Activated B cell treated with CpG ODN at 0.5 μM for 24 hours (primary cell): Measurements from ENCODE around the gene HOXD3. TPM values are rescaled to one million over a fixed set of nuclear protein-coding genes. Genes with fewer than 3 reads are reported as not detected.
A peak's percentile ranks its signal among the peaks of the same experiment; 100 is the strongest.

Experiments used
- ATAC-seq: fragments of 200-7000 bp; cut with Tn5 transposase; one replicate; pipeline ENCODE4 v1.10.0; 2021; ENCODE audit warnings: low read depth, mild to moderate bottlenecking, moderate library complexity
- CTCF ChIA-PET: fragments of 350-600 bp; sonication (Branson Sonifier 250); formaldehyde crosslinking; loops from one replicate; lab custom pipeline; 2021; ENCODE audit warnings: antibody characterized with exemption; lab: Charles Lee
- POLR2A ChIA-PET: fragments of 350-600 bp; sonication (Branson Sonifier 250); formaldehyde crosslinking; loops from one replicate; lab custom pipeline; 2021; ENCODE audit warnings: antibody characterized with exemption; lab: Charles Lee
- DNase-seq: peaks from one replicate; pipeline ENCODE4 v3.0.0; 2022
- H3K27ac Mint-ChIP-seq: one replicate; pipeline ENCODE4 v1.8.0; 2020; ENCODE audit warnings: mixed read lengths
- H3K27me3 Mint-ChIP-seq: one replicate; pipeline ENCODE4 v1.8.0; 2021; ENCODE audit warnings: mixed read lengths
- H3K36me3 Mint-ChIP-seq: one replicate; pipeline ENCODE4 v1.8.0; 2021; ENCODE audit warnings: low read depth, mixed read lengths
- H3K4me1 Mint-ChIP-seq: one replicate; pipeline ENCODE4 v1.8.0; 2021; ENCODE audit warnings: mixed read lengths
- H3K4me3 Mint-ChIP-seq: one replicate; pipeline ENCODE4 v1.8.0; 2020; ENCODE audit warnings: mild to moderate bottlenecking, mixed read lengths
- H3K9me3 Mint-ChIP-seq: one replicate; pipeline ENCODE4 v1.8.0; 2020; ENCODE audit warnings: mixed read lengths
- intact Hi-C: fragments of 100-400 bp; cut with micrococcal nuclease; formaldehyde crosslinking; loops from one replicate; pipeline ENCODE4 v1.15.1; 2024
- total RNA-seq: library from RNA; stranded (reverse); gene quantifications from 2 replicates; pipeline ENCODE4 v1.2.3, GENCODE V29; 2022
- TF ChIP-seq, protein P1 (sequence below): fragments of 200-600 bp; IDR thresholded peaks from one replicate; pipeline ENCODE4 v1.8.0; 2022; ENCODE audit warnings: antibody characterized with exemption, mild to moderate bottlenecking

Gene HOXD3
- total RNA-seq, 1 donor from 2014 or later, result not detected

DNA sequence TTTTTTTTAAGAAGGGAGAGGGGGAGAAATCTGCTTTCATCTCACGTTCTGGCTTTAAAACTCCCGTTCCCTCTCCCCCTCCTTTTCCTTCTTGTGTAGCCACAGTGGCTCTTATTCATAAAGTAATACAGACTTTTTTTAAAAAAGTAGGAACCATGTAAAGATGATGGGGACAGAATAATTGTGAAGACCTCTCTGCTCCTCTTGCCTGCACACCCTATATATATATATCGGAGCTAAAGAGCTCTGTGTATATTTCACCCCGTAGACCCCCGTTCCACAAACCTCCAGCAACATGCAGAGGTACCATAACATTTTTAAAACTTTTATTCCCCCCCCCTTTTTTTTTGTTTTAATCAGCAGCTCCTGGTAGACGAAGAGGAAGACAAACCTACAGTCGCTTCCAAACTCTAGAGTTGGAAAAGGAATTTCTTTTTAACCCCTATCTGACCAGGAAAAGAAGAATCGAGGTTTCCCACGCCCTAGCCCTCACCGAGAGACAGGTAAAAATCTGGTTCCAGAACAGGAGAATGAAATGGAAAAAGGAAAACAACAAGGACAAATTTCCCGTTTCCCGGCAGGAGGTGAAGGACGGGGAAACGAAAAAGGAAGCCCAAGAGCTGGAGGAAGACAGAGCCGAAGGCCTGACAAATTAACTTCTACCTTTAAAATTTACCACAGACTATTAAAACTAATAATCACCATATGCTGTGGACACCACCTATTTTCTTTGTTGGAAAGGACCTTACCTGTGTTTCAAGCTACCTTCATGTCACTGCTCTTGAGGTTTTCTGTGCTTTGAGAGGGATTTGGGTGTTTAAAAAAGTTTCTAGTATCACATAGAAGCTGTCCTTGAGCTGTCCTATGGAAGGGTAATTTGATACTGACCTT lies 25.9 kb upstream of the HOXD3 start:
- Mint-ChIP-seq H3K4me3 (peak overlapping the region; percentile 57), H3K4me1 (peaks cover 40% of the 10 kb centered on the region), H3K36me3 (no peaks in the 10 kb centered on the region), H3K9me3 (no peaks in the 10 kb centered on the region), H3K27ac (peak overlapping the region; percentile 41), H3K27me3 (peaks cover 73% of the 10 kb centered on the region)
- CTCF ChIA-PET, result interaction anchor here (1.4 to 4.1 kb wide), 4 partner anchors 9 to 521 kb away, joined by 4 to 19 read pairs (median 6); no protein-coding TSS in a partner anchor
- intact Hi-C loops, result loop anchor here (2.0 to 10.0 kb wide), 3 partner anchors 34 to 1796 kb away; partner anchors contain the start of genes HOXD12 and SP9
- POLR2A ChIA-PET, result interaction anchor here (0.5 kb wide), 1 partner anchor 1747 kb away, joined by 6 read pairs; no protein-coding TSS in a partner anchor
- TF ChIP-seq, protein P1, sequence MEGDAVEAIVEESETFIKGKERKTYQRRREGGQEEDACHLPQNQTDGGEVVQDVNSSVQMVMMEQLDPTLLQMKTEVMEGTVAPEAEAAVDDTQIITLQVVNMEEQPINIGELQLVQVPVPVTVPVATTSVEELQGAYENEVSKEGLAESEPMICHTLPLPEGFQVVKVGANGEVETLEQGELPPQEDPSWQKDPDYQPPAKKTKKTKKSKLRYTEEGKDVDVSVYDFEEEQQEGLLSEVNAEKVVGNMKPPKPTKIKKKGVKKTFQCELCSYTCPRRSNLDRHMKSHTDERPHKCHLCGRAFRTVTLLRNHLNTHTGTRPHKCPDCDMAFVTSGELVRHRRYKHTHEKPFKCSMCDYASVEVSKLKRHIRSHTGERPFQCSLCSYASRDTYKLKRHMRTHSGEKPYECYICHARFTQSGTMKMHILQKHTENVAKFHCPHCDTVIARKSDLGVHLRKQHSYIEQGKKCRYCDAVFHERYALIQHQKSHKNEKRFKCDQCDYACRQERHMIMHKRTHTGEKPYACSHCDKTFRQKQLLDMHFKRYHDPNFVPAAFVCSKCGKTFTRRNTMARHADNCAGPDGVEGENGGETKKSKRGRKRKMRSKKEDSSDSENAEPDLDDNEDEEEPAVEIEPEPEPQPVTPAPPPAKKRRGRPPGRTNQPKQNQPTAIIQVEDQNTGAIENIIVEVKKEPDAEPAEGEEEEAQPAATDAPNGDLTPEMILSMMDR, result no peak
- no peak for ATAC-seq
- no peak for DNase-seq

DNA sequence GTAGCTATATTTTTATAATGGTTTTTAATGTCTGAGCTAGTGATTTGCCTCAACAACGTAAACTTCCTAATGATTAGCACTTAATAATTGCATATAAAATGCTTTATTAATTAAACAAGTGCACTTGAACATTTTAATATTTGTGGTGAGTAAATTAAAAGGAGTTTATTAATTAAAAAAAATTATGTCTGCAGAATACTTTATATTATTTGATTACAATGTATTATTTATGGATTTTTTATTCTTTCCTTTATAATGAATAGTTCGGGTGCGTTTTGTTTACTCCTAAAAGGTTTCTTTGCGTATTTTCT lies 25.3 kb upstream of the HOXD3 start:
- Mint-ChIP-seq H3K4me3 (no peak overlapping the region), H3K27ac (no peak overlapping the region), H3K27me3 (peaks cover 71% of the 10 kb centered on the region), H3K36me3 (no peaks in the 10 kb centered on the region), H3K4me1 (peaks cover 42% of the 10 kb centered on the region), H3K9me3 (no peaks in the 10 kb centered on the region)
- intact Hi-C loops, result loop anchor here (2.0 to 10.0 kb wide), 4 partner anchors 25 to 1797 kb away; partner anchors contain the start of genes HOXD12, HOXD3 and SP9
- CTCF ChIA-PET, result interaction anchor here (1.4 to 4.1 kb wide), 3 partner anchors 324 to 521 kb away, joined by 5 to 19 read pairs (median 7); no protein-coding TSS in a partner anchor
- TF ChIP-seq, protein P1, result no peak
- ATAC-seq (no peak), DNase-seq (no peak)
- POLR2A ChIA-PET, result interaction anchor here (0.5 kb wide), 1 partner anchor 1748 kb away, joined by 6 read pairs; no protein-coding TSS in a partner anchor

DNA sequence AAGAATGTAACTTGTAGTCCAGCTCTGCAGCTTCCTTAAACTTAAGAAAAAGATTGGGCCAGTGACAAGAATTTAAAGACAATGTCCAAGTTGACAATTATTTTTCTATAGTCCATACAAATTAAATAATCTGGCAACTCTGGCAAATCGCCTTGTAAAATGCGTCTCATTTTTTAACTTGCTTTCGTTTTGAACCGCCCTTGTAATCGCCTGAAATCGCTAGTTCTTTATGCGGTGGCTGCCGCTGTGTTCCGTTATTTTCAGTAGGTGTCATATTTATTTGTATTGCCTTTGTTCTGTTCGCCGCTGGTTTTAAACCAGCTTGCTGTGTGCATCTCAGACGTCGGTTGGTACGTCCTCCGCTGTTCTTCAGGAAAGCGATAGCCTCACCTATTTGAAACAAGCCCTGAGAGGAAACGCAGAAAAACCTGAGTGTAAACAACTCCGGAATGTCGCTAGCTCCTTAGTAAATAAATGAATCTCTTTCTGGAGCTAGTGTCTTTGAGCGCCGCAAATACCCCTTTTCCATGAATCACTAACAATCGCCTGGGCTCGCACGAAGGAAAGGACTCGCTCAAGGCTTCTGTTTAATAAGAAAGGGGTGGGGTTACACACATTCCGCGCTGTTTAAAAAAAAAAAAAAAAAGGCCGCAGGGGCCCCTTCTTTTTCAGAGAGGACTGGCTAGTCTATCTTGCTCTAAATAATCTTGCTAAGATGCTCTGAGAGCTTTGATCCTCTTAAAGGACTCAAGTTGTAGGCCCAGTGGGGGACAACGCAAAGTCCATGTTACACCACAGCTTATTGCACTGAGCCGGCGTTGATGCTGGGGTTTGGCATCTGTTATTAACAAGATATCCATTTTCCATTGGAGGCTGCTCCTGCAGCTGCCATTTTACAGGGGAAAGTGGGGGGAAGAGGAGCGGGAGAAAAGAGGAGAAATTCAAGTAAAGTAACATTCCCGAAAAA lies 24.6 kb upstream of the HOXD3 start:
- peaks cover 73% of the 10 kb centered on the region for H3K27me3 Mint-ChIP-seq
- no peak for DNase-seq
- POLR2A ChIA-PET, result interaction anchor here (0.5 kb wide), 1 partner anchor 1749 kb away, joined by 6 read pairs; no protein-coding TSS in a partner anchor
- intact Hi-C loops, result loop anchor here (2.0 to 10.0 kb wide), 3 partner anchors 24 to 1798 kb away; partner anchors contain the start of genes HOXD12, HOXD3 and SP9
- ATAC-seq, result no peak
- H3K9me3 Mint-ChIP-seq, result no peaks in the 10 kb centered on the region
- peaks cover 40% of the 10 kb centered on the region for H3K4me1 Mint-ChIP-seq
- H3K36me3 Mint-ChIP-seq, result no peaks in the 10 kb centered on the region
- TF ChIP-seq, protein P1, result no peak
- peak overlapping the region; percentile 68 for H3K4me3 Mint-ChIP-seq
- H3K27ac Mint-ChIP-seq, result no peak overlapping the region
- CTCF ChIA-PET, result interaction anchor here (1.4 to 4.1 kb wide), 3 partner anchors 323 to 520 kb away, joined by 5 to 19 read pairs (median 7); no protein-coding TSS in a partner anchor

DNA sequence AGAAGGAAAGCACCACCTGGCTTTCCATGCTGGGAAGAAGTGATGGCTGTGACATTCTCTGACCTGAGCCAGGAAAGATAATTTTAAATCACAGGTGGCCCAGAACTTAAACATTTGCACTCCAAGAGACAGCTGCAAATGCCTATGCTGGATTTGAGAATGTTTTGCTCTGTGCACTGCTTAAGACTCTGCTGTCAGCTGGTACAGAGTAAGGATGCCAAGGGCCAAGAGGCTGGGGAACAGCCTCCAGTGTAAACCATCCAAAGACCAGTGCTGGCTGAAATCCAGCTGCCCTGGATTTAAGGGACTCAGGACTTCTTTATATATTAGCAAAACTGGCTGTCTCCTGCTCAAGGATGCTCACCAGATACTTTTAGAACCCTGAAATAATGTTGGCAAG lies 23.7 kb upstream of the HOXD3 start:
- CTCF ChIA-PET, result interaction anchor here (1.8 to 4.1 kb wide), 2 partner anchors 322 to 421 kb away, joined by 5 to 19 read pairs; no protein-coding TSS in a partner anchor
- Mint-ChIP-seq H3K4me1 (peaks cover 36% of the 10 kb centered on the region), H3K27me3 (peaks cover 73% of the 10 kb centered on the region), H3K27ac (no peak overlapping the region), H3K36me3 (no peaks in the 10 kb centered on the region), H3K4me3 (no peak overlapping the region), H3K9me3 (peaks cover 2% of the 10 kb centered on the region)
- intact Hi-C loops, result loop anchor here (2.0 to 10.0 kb wide), 3 partner anchors 23 to 1799 kb away; partner anchors contain the start of genes HOXD12, HOXD3 and SP9
- ATAC-seq, result no peak
- TF ChIP-seq, protein P1, result no peak
- POLR2A ChIA-PET, result no interaction called here
- DNase-seq, result no peak
